Measurements from ENCODE around the gene KLHL29.

GRCh38 chr2:23687214-23687613 is 302.2 kb downstream of the KLHL29 start:
- TF ChIP-seq CTCF (conservative IDR thresholded peaks at IDR 0.05; ENCODE audit: low read depth, low read length): no peak
- no peak for TF ChIP-seq EZH2 (IDR thresholded peaks at IDR 0.05; ENCODE audit: borderline replicate concordance, low read depth, low read length, poor library complexity, severe bottlenecking)
